GM19035 (cell line): ENCODE results near the gene ACOT4.
"Not testable (repeated sequence)": the region's sequence is repeated elsewhere in the genome, so short reads cannot be mapped to it uniquely, and the experiment has no call there.

ENCODE experiments used
- ATAC-seq: cut with Tn5 transposase; IDR thresholded peaks from one replicate; pipeline ENCODE4 v1.9.1; 2021; ENCODE audit not compliant: unreplicated experiment

ACOT4 gene

DNA sequence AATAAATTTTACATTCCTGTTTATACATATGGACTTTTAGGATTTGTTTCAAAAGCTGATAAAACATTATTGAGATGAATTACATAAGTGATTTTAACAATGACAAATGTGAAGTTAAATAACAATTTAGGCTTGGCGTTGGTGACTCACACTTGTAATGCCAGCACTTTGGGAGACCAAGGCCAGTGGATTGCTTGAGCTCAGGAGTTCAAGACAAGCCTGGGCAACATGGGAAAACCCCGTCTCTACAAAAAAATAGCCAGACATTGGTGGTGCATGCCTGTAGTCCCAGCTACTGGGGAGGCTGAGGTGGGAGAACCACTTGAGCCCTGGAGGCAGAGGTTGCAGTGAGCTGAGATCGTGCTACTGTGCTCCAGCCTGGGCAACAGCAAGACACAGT, 15.3 kb upstream of the ACOT4 start:
- ATAC-seq = no peak

DNA sequence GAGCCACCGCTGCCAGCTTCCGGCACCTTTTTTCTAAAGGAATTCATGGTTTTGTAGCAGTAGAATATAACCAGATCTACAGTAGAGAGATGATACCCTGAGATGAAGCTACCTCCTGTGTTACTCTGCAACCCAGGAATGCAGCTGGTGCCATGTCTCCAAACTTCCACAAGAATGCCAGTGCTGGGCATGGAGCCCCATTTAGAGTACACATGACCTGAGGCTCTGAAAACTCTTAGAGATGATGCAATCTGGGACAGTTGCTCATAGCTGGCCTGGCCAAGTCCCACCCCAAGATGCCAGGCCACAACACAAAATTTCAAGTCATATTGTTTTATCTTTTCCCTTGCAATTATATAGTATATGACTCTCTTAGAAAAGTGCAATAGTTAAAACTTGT, 14.5 kb upstream of the ACOT4 start:
- not testable (repeated sequence) for ATAC-seq

DNA sequence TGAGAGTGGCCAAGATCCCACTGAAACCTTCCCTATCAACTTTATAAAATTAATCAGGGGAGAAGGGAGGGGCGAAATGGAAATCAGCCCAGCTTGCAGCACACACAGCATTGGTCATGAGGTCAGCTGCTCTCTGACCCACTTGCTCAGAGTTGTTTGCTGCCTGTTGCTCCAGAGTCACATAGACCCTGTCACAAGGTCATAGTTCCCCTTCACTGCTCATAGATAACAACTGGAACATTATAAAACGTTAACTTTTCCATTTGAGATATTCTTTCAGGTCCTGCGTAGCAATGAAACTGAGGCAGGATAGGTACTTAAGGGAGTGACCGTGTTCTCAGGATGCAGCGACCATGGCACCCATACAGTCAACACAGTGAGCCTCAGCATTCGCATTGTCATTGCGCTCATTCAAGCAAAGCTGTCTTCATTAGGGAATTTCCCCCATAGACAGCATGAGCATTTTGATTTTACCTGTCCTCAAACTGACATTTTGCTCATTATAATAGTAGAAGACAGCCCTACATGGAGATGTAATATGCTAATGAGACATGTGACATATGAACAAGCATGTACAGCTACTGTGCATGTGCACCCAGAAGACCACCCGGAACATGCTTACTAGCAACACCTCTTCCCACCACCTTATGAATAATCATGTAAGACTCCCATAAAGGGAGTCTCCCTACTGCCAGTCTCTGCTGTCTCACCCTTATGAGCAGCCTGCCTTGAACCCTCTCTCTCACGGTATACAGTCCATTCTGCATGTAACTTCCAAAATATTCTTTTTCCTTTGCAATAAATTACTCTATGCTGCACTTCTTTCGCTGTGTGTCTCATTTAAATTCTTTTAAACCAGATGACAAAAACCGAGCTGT, 9.3 kb upstream of the ACOT4 start:
- not testable (repeated sequence) for ATAC-seq

DNA sequence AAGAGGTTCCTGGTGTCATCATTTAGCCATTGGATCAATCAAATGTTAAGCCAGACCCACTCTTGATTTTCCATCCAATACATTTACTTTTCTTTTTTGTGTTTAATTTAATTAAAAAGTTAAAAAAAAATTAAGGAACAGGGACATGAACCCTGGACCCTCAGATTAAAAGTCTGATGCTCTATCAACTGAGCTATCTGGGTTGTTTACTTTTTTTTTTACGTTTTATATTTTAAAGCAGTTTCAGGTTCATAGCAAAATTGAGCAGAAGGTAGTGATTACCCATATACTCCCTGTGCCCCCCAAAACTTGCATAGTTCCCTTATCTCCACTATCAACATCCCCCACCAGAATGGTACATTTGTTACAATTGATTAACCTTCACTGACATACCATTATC, 3.0 kb upstream of the ACOT4 start:
- no peak for ATAC-seq

DNA sequence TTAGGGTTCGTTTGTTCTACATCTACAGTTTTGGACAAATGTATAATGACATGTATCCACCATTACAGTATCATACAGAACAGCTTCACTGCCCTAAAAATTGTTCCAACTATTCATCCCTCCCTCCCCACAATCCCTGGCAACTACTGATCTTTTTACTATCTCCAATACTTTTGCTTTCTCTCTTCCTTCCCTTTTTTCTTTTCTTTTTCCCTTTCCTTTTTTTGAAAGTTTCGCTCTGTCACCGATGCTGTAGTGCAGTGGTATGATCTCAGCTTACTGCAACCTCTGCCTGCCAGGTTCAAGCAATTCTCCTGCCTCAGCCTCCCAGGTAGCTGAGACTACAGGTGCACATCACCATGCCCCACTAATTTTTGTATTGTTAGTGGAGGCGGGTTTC, 2.6 kb upstream of the ACOT4 start:
- no peak for ATAC-seq

DNA sequence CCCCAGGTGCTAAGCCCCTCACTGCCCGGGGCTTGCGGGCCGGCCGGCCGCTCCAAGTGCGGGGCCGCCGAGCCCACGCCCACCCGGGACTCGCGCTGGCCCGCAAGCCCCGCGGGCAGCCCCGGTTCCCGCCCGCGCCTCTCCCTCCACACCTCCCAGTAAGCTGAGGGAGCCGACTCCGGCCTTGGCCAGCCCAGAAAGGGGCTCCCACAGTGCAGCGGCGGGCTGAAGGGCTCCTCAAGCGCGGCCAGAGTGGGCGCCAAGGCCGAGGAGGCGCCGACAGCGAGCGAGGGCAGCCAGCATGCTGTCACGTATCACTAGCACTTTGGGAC, 1.0 kb upstream of the ACOT4 start:
- not testable (repeated sequence) for ATAC-seq

DNA sequence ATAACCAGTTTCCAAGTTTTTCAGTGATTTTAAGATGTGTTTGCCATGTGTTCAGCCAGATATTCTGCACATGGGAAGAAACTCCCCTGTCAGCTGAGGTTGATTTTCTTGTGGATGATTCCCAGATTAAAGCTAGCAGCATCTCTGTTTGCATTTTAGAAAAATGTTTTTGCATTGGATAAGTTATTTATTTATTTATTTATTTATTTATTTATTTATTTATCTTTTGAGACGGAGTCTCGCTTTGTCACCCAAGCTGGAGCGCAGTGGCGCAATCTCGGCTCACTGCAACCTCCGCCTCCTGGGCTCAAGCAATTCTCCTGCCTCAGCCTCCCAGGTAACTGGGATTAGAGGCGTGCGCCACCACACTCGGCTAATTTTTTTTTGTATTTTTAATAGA, 2.8 kb downstream of the ACOT4 start:
- ATAC-seq = no peak

DNA sequence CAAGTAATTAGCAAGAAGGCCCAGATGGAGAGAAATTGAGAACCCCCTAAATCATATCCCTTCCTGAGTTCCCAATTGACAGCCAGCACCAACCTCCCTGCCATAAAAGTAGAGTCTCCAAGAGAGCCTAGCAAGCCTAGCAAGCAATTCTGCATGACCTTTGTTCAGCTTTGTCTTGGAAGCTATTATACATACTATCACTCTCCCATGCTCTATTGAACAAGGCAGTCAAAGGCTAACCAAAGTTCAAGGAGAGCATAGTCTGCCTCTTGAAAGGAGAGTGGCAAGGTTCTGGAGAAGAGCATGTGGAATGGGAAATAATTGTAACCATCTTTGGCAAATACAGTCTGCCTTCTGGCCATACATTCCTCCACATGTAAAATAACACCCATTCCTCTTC, 7.8 kb downstream of the ACOT4 start:
- ATAC-seq = no peak

DNA sequence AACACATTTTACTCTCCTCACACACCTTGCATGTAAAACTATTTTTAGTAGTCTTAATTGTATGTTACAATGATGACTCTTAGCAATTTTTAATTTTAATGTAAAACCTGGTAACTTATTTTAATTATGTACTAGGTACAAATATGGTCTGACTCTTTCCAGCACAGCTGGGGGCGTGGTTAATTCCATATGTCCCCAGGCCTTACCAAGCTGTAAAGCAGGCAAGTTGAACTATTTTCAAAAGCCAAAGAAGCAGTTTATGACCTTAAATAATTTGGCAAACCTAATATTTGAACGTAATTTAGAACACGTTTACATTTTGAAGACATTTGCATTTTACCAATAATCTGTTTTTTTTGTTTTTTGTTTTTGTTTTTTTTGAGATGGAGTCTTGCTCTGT, 11.3 kb downstream of the ACOT4 start:
- ATAC-seq = no peak

DNA sequence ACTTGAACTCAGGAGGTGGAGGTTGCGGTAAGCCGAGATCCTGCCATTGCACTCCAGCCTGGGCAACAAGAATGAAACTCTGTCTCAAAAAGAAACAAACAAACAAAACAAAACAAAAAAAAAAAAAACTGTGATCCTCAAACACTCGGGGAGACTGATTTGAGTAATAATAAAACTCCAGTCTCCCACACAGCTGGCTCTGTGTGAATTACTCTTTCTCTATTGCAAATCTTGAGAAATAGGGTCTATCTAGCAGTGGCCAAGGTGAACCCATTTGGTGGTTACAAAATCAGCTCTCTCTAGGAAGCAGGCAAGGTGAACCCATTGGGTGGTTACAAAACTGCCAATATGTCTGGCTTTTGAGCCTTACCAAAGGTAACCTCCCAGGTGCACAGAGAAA, 14.6 kb downstream of the ACOT4 start:
- ATAC-seq = no peak

DNA sequence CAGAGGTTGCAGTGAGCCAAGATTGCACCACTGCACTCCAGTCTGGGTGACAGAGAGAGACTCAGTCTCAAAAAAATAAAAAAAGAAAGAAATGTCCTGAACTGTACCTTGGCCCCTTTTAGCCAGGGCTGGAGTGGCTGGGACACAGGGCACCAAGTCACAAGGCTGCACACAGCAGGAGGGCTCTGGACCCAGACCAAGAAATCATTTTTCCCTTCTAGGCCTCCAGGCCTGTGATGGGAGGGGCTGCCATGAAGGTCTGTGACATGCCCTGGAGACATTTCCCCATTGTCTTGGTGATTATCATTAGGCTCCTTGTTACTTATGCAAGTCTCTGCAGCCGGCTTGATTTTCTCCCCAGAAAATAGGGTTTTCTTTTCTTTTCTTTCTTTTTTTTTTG, 15.6 kb downstream of the ACOT4 start:
- ATAC-seq = no peak

DNA sequence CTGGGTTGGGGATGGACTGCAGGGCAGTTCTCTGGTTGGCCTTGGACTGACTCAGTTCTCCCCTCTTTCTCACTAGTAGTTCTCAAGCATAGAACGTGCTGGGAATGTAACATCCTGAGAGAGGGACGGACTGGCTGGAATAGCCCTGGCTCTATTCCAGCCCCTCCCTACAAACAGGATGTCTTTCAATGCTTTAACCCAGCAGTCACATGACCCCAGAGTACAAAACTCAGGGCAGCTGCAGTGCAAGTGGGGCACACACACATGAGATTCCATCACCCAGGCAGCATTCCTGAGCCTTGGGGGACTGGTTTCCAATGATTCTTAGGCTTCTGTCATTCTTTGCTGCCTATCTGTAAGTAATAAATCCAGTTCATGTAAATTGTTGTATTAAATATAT, 19.0 kb downstream of the ACOT4 start:
- ATAC-seq = no peak

DNA sequence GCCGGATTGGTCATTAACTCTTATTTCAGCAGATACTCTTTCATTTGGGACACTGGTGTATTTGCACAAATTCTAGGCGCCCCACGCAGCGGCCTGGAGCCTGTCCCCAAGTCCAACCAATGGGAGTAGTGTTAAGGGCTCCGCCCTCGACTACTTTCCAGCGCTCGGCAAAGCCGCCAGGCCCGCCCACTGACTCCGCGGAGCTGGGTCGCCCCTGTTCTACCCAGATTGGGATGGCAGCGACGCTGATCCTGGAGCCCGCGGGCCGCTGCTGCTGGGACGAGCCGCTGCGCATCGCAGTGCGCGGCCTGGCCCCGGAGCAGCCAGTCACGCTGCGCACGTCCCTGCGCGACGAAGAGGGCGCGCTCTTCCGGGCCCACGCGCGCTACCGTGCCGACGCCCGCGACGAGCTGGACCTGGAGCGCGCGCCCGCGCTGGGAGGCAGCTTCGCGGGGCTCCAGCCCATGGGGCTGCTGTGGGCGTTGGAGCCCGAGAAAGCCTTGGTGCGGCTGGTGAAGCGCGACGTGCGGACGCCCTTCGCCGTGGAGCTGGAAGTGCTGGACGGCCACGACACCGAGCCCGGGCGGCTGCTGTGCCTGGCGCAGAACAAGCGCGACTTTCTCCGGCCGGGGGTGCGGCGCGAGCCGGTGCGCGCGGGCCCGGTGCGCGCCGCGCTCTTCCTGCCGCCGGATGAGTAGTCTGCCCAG, 20.8 kb downstream of the ACOT4 start, which contains the start of gene ACOT6:
ACOT6 (plus strand) TSS at position 179 of the 707 bp plus-strand sequence; CDS start at position 234, 55 bp downstream.
- peak; percentile 74 for ATAC-seq

DNA sequence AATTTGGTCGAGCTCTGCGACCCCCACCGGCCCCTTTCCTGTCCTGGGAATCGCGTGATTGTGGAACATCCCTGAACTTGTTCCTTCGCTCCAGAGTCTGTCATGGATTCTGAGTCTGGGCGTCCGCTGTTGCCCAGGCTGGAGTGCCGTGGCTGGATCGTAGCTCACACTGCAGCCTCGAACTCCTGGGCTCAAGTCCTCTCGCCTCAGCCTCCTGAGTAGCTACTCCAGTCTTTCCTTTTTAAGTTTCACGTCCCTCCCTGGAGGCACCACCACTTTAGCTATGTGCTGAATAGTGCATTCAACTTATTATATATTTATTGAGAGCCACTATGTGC, 21.3 kb downstream of the ACOT4 start:
- no peak for ATAC-seq

DNA sequence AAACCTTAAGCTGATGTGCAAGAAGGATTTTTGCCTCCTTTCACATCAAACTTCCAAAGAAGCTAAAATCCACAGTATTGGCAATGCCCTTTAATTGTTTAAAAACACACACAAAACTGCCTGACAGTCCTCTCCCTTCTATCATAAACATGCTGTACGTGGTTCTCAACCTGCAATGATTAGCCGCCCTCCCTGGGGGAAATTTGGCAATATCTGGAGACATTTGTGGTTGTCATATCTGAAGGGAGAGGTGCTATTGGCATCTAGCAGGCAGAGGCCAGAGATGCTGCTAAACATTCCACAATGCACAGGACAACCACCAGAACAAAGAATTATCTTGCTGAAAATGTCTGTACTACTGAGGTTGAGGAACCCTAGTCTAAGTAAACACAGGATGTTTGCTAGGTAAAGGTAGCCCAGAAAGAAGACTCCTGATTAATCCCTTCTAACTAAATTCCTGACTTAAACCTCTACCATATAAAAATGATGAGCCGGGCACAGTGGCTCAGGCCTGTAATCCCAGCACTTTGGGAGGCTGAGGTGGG, 21.8 kb downstream of the ACOT4 start:
- no peak for ATAC-seq

DNA sequence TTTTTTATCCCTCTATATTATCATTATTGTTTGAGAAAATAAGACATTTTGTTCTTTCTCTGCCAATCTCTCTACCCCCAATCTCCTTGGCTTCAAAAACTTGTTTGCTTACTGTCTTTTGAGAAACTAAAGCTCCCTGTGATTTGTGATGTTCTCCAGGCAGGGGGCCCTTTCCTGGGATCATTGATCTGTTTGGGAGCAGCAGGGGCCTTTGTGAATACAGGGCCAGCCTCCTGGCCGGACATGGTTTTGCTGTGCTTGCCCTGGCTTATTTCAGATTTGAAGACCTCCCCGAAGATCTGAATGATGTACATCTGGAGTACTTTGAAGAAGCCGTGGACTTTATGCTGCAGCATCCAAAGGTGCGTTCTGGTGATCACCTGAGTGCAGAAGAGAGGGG, 25.2 kb downstream of the ACOT4 start:
- no peak for ATAC-seq

DNA sequence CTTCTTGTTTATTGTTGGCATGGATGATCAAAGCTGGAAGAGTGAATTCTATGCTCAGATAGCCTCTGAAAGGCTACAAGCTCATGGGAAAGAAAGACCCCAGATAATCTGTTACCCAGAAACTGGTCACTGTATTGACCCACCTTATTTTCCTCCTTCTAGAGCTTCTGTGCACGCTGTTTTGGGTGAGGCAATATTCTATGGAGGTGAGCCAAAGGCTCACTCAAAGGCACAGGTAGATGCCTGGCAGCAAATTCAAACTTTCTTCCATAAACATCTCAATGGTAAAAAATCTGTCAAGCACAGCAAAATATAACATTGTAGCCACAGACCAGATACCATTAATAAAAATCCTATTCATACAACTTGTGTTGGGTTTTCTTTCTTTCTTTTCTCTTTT, 27.9 kb downstream of the ACOT4 start:
- no peak for ATAC-seq

DNA sequence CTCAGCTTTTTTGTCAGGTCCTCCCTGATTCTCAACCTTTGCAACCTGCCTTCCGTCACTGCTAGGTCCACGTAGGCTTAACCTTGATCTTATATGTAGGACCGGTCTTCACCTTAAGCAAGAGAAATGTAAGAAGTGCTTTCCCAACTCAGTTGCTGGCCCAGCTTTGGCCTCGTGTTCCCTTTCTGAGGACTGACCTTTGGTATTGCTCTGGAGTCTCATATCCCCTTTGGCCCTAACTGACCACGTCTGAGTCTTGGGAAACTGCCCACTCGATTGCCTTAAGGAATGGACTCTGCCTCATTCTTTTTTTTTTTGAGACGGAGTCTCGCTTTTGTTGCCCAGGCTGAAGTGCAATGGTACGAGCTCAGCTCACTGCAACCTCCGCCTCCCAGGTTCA, 28.6 kb downstream of the ACOT4 start:
- ATAC-seq = no peak

DNA sequence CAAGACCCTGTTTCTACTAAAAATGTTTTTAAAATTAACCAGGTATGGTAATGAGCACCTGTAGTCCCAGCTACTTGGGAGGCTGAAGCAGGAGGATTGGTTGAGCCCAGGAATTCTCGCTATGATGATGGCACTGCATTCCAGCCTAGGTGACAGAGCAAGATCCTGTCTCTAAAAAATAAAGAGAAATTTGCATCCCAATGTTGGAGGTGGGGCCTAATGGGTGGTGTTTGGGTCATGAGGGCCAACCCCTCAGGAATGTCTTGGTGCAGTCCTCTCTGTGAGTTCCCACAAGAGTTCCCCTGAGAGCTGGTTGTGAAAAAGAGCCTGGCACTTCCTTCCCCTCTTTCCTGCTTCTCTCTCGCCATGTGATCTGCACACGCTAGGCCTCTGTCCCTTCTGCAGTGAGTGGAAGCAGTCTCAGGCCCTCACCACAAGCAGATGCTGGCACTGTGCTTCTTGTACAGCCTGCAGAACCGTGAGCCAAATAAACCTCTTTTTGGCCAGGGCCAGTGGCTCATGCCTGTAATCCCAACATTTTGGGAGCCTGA, 31.9 kb downstream of the ACOT4 start:
- no peak for ATAC-seq

DNA sequence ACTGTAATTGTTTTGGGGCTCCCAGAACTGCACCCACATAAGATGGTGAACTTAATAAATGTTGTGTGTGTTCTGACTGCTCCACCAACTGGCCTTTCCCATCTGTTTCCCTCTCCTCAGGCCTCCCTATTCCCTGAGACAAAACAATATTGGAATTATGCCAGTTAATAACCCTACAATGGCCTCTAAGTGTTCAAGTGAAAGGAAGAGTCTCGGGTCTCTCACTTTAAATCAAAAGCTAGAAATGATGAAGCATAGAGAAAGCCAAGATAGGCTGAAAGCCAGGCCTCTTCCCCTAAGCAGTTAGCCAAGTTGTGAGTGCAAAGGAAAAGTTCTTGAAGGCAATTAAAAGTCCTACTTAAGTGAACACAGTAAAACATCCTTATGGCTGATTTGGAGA, 34.0 kb downstream of the ACOT4 start:
- ATAC-seq = no peak

DNA sequence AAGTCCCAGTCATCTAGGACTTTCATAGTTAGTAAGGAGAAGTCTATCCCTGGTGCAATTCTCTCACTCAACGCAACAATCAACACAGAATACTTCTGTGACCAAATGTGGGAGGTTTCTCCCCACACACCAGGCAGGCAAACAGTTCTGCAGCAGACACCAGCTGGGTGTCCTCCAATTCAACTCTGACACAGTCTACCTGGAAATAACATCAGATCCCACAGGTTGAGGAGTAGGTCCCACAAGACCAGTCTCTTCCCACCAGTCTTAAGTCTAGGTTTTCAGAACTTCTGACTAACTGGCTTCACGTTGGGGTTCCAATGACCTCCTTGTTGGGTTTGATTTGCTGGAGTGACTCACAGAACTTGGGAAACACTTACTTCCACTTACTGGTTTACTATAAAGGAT, 35.5 kb downstream of the ACOT4 start:
- no peak for ATAC-seq
